Measurements from ENCODE around the gene KCNN3.

DNA sequence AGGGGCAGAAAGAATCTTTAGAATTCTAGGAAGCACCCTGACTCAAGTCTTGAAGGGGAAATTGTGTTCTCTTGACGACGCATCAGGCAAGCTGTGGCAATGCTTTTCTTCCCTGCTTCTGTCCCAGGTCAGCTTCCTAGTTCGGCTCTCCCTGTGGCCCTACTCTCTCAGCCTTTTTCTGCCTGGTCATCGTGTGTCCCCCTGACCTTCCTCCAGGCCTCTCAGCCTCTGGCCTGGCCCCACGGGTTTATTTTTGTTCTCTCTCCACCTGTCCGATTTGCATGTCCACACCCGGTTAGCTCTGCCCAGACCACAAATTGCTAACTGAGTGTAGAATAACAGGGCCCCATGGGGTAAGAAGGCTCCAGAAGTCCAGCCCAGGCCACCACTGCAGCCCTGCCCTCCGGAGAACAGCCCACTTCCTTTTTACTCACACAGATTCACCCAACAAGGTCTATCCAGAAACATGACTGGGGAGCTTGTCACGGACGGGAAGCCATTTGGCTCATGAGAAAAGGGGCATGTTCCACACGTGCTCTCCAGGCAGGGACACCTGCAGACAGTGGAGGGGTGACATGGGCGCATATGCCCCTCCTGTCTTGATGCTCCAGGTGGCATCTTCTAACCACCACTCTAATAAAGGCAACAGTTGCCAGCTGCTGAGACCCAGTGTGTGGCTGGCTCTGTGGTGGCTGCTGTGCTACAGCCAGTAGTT is 9.8 kb downstream of the KCNN3 start:
- TF ChIP-seq, protein P1, sequence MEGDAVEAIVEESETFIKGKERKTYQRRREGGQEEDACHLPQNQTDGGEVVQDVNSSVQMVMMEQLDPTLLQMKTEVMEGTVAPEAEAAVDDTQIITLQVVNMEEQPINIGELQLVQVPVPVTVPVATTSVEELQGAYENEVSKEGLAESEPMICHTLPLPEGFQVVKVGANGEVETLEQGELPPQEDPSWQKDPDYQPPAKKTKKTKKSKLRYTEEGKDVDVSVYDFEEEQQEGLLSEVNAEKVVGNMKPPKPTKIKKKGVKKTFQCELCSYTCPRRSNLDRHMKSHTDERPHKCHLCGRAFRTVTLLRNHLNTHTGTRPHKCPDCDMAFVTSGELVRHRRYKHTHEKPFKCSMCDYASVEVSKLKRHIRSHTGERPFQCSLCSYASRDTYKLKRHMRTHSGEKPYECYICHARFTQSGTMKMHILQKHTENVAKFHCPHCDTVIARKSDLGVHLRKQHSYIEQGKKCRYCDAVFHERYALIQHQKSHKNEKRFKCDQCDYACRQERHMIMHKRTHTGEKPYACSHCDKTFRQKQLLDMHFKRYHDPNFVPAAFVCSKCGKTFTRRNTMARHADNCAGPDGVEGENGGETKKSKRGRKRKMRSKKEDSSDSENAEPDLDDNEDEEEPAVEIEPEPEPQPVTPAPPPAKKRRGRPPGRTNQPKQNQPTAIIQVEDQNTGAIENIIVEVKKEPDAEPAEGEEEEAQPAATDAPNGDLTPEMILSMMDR (IDR thresholded peaks at IDR 0.05), result no peak
- no peak for TF ChIP-seq EP300 (IDR thresholded peaks at IDR 0.05)
